ENCODE results near the gene RORB.

RORB gene

DNA sequence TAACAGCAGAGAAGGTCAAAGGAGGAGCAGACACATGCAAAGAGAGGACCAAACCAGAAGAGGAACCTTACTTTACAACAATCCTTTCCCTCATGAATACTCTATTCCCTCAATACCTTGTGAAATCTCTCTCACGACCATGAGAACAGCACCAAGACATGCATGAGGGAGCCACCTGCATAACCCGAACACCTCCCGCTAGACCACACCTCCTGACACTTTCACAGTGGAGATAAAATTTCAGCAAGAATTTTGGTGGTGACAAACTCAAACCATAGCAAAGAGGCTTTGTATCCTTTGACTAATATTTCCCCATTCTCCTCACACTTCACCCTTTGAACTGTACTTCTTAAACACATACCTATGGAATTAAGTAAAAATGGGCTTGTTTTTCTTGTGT is 101.7 kb downstream of the RORB start:
- DNase-seq (ENCODE audit: low read depth) = no peak

DNA sequence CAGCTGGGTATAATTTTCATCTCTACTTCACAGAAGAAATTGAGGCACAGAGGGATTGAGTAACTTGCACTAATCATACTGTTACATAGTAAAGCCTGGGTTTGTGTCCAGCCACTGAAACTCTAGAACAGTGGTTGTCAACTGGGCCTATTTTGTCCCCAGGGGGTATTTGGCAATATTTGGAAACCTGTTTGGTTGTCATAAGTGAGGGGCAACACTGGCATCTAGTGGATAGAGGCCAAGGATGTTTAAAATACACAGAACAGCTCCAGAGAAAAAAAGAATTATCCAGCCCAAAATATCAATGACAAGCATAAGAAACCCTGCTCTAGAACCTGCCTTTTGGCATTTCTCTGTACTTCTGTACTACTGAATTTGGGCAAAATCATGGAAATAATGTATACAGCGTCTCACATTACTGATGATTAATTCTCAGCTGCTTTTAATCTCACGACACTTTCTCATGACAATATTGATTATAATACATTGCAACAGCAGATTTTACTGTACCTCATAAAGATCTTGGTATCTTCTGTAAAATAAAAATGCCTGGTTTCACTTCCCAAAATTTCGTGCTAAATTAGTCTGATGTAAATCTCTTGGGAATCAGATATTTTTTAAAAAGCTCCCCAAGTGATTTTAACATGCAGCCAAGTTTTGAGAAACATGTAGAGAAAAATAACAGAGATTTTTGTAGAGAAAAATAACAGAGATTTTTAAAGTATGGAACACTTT is 112.7 kb downstream of the RORB start:
- DNase-seq (ENCODE audit: low read depth) = no peak

DNA sequence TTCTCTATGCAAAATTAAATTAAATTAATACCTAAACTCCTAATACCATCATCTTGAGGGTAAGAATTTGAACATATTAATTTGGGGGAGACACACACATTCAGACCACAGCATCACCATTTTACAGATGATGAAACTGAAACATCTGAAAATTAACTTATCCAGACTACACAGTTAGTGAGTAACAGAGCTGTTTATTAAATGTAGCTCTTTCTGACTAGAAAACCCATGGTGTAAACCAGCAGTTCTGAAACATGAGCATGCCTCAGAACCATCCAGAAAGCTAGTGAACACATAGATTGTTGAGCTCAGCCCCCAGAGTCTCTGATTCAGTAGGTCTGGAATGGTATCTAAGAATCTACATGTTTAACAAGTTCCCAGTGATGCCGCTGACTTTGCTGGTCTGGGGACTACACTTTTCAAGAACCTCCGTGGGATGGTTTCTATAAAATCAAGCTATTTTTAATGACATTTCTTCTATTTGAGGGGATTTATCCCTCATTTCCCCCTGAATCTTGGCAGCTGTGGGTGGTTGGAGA is 113.5 kb downstream of the RORB start:
- no peak for DNase-seq (ENCODE audit: low read depth)

DNA sequence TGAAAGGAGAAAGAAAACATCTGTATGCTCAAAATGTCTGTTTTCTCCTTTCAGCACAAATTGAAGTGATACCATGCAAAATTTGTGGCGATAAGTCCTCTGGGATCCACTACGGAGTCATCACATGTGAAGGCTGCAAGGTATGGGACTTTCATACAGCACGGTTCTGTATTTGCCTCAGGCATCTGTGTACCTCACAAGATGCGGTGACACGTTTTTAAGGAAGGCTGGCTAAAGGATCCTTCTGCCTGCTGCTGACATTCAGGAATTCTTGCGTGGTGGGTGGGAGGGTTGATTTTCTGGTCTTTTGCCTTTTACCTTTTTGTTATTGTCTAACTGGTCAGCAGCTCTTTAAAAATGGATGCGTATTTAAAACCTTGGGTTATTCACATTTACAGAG is 133.1 kb downstream of the RORB start:
- no peak for DNase-seq (ENCODE audit: low read depth)

DNA sequence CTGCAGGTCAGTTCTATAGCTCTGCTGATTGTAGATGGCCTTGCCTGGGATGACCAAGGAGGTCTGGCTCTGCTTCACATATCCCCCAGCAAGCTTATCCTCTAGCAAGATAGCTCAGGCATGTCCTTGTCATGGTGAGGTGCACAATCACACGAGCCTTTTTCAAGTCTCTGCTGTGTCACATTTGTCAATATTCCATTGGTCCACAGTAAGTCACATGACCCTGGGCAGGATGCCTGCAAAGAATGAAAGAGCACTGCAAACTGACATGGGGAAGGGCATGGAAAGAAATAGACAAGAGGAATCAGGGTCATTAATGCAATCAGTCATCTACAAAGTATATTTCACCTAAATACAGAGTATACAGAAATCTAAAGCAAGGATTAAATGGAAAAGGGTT is 142.0 kb downstream of the RORB start:
- no peak for DNase-seq (ENCODE audit: low read depth)

DNA sequence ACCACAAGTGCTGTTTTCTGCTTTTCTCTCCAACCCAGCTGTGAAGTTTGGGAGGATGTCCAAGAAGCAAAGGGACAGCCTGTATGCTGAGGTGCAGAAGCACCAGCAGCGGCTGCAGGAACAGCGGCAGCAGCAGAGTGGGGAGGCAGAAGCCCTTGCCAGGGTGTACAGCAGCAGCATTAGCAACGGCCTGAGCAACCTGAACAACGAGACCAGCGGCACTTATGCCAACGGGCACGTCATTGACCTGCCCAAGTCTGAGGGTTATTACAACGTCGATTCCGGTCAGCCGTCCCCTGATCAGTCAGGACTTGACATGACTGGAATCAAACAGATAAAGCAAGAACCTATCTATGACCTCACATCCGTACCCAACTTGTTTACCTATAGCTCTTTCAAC is 145.2 kb downstream of the RORB start:
- DNase-seq (ENCODE audit: low read depth) = no peak

DNA sequence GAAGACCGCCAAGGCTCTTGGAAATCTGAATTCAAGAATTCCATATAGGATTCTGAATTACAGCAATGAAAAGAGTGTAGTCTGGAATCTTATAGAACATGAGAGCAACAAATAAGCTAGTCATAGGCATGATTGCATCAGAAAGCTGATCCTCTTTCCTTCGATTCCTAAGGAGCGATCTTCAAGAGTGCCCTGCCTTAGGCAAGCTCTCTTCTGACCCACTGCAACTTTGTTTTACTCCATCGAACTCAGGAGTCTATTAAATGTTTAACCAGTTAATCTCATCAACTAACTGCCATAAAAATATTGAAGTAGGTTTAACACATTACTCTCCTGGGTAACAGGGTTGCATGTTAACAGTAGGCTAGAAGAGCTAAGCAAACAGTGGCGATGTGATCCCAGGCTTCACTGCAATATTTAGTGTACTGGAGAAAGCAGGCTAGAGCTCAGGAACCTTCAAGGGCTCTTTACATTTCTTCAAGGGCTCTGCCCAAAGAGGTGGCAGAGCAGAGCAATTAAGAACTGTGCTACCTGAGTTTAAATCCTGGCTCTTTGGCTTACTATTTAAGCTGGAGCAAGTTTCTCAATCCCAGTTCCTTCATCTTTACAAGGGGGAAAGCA is 146.3 kb downstream of the RORB start:
- DNase-seq (ENCODE audit: low read depth) = no peak

DNA sequence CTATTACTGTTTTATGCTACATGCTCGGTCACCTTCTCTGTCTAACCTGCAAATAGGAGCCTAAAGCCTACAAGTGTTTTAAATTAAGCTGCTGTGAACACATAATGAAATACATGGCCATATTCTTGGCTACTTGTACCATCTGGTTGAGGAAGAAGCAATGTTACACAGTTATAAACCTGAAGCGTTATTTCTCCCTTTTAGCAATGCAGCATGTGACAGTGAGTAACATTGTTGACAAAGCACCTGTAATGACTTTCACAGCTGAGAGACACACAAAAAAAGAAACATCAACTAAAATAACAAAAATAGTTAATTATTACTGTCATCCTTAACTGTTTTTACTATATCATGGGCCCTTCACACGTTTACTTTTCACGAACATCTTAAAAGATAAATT is 146.9 kb downstream of the RORB start:
- no peak for DNase-seq (ENCODE audit: low read depth)

DNA sequence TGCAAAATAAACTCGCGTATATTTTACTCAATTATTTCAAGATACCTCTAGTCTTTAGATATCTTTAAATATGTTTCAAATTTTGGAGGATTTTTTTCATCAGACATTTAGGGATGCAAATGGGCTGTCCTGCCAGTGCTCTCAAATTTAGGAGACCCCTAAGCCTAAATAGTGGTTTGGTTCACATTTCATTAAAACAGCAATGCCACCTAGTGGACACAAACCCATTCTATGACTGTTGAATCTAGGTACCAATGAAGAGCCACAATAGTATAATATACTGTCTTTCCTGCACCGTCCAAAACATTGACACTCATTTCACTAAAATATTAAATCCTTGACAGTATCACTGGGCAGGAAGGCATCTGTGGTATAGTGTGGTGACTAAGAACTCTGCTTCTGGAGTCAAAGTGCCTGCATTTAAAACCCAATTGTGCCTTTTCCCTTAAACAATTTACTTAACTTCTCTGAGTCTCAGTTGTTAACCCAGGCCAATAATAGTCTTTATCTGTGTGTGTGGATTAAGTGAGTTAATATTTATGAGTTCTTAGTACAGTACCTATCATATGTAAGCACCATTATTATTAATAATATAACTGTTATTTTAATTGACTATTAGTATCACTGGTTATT is 148.0 kb downstream of the RORB start:
- no peak for DNase-seq (ENCODE audit: low read depth)

DNA sequence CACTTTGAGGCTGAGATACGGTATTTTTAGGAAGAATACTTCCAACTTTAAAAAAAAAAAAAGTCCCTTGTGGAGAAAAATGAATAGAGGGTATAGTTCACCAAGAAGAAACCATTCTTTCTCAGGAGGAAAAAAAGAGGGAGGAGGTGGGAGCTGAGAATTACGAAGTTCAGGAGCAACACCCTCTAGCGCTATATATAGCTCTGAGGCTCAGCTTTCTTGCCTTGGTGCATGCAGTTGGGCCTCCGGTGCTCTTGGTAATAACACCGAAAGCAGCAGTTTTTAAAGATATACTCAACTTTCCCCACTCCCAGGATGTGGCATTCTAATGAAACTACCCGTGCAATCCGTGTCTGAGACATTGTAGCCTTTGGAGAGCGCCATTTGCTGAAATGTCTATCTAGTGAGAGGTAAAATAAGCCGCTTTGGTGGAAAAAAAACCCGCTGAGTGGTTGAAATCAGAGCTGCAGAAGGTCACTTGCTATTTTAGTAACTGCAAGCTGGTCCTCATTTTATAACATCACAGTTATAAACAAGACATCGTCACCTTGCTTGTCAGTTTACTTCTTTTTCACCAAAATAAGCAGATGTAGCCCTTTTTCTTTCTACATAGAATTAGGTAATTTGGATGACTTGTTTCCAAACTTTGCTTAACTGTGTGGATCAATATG is 156.4 kb downstream of the RORB start:
- no peak for DNase-seq (ENCODE audit: low read depth)

DNA sequence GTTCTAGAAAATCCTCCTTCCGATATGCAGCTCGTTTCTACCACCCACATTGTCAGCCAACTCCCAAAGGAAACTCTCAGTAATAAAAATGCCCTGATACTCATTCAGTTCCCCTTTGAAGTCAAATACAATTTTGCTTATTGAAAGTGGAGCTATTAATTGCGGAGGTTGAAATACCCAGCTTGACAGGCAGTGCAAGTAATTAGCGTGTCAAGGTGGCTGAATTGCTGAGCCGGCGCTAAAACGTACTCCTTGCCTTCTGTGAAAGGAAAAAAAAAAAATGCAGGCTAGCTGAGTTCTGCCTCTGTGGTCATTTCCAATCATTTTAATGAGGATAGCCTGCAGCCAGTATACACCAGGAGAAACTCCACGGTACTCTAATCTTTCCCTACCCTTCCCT is 165.5 kb downstream of the RORB start:
- DNase-seq (ENCODE audit: low read depth) = no peak

DNA sequence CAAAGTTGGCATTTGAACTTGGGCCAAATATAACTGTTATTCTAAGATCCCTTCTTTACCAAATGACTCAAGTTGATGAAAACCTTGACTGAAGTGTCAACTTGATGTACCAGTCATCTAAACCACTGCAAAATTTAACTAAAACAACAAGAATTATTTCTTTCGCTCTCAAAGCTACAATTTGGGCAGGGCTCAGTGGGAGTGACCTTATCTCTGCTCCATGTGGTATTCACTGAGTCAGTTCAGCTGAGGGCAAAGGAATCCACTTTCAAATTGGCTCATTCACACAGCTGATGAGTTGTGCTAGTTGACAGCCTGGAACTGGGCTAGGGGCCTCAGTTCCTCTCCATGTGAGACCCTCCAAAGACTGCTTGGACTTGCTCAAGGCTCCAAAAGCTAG is 166.3 kb downstream of the RORB start:
- DNase-seq (ENCODE audit: low read depth) = no peak

DNA sequence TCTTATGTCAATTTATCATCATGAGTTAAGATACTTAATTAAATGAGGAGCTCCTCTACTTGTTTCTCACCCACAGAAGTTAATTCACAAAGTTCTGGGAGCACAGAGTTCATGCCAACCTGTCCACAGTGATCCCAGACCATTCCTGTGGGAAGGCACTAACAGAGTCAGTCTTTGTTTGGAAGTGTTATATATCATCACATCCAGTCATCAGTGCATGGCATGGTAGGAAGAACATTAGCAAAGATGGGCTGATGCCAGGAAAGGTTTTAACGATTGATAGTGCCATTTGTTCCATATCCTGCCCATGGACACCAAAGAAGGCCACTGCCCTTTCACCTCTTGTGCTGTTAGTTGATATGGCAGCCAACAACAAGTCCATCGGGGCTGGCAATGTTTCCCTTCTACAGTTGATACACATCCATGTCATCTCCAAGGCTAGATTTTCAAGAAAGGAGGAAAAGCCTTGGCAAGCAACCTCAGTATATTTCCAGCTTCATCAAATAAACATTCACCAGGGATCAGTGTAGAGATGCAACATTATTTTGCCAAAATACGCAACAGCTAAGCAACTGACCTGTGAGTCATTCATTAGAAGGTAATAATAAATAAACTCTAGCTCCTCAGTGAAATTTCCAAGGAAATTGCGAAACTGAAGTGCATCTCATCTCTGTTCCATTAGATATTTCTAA is 169.6 kb downstream of the RORB start:
- no peak for DNase-seq (ENCODE audit: low read depth)

DNA sequence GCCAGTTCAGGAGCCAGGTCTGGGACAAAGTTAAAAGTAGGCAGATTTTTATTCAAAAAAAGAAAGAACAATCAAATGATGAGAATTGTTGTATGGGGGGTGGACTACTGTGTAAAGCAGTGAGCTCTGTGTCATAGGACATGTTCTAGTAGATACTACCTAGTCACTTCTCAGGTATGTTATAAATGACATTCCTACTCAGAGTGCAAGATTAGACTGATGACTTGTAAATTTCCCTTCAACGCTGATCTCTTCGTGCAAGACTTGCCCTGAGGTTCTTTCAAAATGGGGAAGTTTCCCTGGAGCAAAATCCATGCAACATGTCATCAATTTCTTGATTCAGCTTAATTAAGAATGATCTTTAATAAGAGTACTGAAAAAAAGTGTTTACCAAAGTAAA is 175.1 kb downstream of the RORB start:
- no peak for DNase-seq (ENCODE audit: low read depth)

DNA sequence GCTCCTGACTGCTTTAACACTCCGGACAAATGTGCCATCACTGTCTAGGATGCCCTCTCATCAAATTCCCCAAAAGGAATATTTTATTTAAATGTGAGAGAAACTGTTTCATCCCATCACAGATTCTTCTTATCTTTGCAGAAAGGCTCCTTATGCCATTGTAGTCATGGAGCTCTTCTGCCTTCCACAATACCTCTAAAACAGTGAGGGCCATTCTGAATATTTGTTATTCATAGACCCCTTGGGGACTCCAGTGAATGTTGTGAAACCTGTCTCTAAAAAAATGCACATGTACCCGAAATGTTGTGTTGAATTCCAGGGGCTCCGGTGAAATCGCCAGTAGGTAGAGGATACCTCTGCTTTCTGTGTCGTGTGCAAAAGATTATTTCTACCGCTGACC is 176.9 kb downstream of the RORB start:
- no peak for DNase-seq (ENCODE audit: low read depth)

DNA sequence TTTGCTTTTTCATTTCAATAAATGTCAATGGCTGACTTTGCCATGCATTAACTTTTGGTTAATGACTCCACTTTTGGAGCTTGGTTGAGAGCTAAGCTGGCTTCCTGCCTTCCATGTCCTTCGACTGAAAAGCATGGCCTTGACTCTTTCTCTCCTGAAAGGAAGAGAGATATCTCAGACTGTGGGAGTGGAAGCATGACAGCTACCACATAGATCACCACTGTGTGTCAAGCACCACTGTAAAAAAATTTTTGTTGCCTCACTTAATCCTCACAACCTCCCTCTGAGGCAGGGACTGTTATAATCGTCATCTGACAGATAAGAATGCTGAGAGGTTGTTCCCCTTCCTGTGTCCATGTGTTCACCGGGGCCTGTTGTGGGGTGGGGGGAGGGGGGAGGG is 184.8 kb downstream of the RORB start:
- DNase-seq (ENCODE audit: low read depth) = no peak

DNA sequence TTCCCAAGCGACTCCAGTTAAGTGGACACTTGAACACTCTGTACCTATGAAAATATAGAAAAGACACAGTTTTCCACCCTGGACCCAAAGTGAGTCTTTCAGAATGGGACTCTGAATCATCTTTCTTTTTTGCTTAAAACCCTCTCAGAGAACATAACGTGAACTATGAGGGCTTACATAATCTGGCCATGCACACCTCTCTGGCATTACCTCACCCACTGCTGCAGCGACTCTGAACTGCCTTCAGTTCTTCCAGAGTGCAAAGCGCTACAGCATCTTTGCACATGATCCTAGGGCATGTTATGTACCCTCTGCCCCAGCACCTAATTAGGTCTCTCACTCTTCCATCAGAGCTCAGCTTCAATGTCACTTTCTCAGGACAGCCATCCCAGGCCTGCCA is 186.2 kb downstream of the RORB start:
- DNase-seq (ENCODE audit: low read depth) = no peak

DNA sequence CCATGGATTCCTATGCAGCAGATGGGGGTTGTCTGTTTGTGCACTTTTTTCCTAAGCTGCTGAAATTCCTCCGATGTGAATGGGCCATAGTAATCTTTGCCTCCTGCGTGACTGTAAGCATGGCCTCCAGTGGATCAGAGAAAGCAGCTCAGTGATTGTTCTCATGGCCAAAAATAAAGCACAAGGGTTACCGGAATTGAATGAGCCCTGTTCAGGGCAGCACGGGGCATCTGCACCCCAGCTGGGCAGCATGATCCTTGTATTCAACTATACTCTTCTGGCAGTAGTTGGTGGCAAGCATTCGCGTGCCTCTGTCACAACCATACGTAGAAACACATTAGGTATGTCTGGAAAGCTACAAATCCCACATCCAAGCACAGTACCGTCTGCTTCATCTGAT is 193.9 kb downstream of the RORB start:
- no peak for DNase-seq (ENCODE audit: low read depth)

DNA sequence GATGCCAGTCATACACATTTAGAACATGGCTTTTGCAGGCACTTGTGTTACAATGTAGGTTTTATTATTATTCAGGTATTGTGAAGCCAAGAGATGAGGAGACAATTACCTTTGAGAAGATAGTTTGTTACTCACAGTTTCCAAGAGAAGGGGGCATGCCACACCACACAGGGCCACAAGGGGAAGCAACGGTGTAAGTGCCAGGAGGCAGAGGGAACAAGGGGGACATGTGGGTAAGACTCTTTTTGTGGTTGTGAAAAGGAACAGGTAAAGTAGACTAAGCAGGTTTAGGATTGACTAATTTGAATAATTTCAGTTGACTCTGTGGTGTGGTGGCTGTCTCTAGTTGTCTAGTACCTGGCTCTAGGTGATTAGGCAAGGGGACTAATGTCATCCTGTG is 199.4 kb downstream of the RORB start:
- DNase-seq (ENCODE audit: low read depth) = no peak

DNA sequence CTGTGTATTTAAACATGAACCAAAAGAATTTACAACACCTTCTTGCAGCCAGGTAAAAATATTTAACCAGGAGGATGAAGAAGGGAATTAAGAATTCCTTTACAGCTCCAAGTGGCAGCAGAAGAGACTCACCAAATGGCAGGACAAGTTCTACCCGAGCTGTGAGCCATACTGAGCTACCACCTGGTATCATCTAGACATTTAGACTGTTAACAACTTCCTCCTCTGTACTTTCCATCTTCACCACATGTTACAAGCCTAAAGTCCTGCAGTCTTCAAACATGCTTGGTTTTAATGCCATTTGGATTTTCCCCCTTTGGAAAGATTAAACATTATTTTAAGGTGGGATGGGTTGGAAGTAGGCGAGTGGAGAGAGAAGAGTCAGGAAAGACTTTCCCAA is 200.4 kb downstream of the RORB start:
- DNase-seq (ENCODE audit: low read depth) = no peak

DNA sequence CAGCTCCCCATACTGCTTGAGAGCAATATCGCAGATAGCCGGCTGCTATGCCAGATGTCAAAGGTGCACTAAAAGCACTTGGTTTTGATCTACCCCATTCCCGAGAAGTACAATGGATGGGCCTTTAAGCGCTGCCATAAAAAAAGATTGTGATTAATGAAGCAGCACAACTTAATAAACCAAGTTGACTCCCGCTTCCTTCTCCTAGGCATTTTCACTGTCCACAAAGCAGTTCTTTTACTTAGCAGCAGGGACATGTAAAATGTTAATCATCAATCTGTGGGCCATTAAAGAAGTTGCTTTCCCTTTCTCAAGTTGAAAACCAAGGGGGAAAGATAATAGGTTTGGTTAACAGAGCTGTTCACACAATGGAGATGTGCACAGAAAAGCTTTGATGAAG is 214.2 kb downstream of the RORB start:
- no peak for DNase-seq (ENCODE audit: low read depth)

DNA sequence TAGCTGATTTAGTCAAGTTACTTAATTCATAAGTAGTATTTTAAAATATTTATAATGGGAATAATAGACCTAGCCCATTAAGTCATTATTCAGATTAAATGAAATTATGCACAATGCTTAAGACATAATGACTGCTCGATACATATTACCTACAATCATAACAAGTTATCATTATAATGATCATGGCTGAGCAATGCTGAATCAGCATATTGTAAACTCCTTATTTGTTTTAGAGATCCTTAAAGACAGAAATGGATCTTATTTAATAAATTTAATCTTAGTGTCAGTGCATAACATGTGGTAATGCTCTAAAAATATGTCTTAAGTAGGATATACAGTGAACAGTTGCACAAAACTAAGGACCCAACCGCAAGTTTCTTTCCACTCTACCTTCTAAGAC is 221.6 kb downstream of the RORB start:
- DNase-seq (ENCODE audit: low read depth) = no peak
